HL-60 (cell line): ENCODE measurements around the gene NINJ1.

ENCODE experiments used
- DNase-seq, 2 experiments: peaks; one replicate each; pipeline ENCODE4 v3.0.0-alpha.2; 2010 to 2020; ENCODE audit warnings: low read depth in 1 of 2, low spot score in 1 of 2
- H3K27ac ChIP-seq: fragments of 250-450 bp; sonication (Bioruptor Pico); replicated peaks from 2 replicates; pipeline ENCODE4 v1.5.1; 2020; ENCODE audit warnings: mild to moderate bottlenecking, moderate library complexity
- H3K27me3 ChIP-seq: fragments of 250-450 bp; sonication (Bioruptor Pico); 2 replicates; pipeline ENCODE4 v1.5.1; 2021; ENCODE audit warnings: mild to moderate bottlenecking, moderate library complexity; ENCODE audit not compliant: insufficient read depth, poor library complexity, severe bottlenecking
- H3K4me3 ChIP-seq: replicated peaks from 2 replicates; pipeline ENCODE4 v1.5.1; 2011; ENCODE audit warnings: mild to moderate bottlenecking, control low read depth, low read length; ENCODE audit not compliant: insufficient read depth
- CTCF ChIP-seq: IDR thresholded peaks from one replicate; pipeline ENCODE4 v1.5.1; 2011; ENCODE audit warnings: low read length, control low read depth, inconsistent platforms; ENCODE audit not compliant: insufficient read depth
- GABPA ChIP-seq: IDR thresholded peaks from 2 replicates; pipeline ENCODE4 v1.6.1; 2012; ENCODE audit warnings: low read depth
- POLR2AphosphoS5 ChIP-seq: IDR thresholded peaks from 2 replicates; pipeline ENCODE4 v1.6.1; 2012; ENCODE audit warnings: low read depth
- SPI1 ChIP-seq: IDR thresholded peaks from 2 replicates; pipeline ENCODE4 v1.6.1; 2012; ENCODE audit warnings: low read depth, mild to moderate bottlenecking, borderline replicate concordance
- TF ChIP-seq, protein P1 (sequence below): IDR thresholded peaks from 2 replicates; pipeline ENCODE4 v1.6.1; 2012; ENCODE audit warnings: low read depth; ENCODE audit not compliant: insufficient replicate concordance

Gene NINJ1

GRCh38 chr9:93169444-93169843 is 35.4 kb upstream of the NINJ1 start:
- no peak for DNase-seq
- Histone ChIP-seq H3K27ac (no peak overlapping the region), H3K27me3 (no peaks in the 10 kb centered on the region), H3K4me3 (no peak overlapping the region)
- TF ChIP-seq POLR2AphosphoS5 (no peak), SPI1 (no peak), GABPA (no peak), CTCF (no peak)
- TF ChIP-seq, protein P1, sequence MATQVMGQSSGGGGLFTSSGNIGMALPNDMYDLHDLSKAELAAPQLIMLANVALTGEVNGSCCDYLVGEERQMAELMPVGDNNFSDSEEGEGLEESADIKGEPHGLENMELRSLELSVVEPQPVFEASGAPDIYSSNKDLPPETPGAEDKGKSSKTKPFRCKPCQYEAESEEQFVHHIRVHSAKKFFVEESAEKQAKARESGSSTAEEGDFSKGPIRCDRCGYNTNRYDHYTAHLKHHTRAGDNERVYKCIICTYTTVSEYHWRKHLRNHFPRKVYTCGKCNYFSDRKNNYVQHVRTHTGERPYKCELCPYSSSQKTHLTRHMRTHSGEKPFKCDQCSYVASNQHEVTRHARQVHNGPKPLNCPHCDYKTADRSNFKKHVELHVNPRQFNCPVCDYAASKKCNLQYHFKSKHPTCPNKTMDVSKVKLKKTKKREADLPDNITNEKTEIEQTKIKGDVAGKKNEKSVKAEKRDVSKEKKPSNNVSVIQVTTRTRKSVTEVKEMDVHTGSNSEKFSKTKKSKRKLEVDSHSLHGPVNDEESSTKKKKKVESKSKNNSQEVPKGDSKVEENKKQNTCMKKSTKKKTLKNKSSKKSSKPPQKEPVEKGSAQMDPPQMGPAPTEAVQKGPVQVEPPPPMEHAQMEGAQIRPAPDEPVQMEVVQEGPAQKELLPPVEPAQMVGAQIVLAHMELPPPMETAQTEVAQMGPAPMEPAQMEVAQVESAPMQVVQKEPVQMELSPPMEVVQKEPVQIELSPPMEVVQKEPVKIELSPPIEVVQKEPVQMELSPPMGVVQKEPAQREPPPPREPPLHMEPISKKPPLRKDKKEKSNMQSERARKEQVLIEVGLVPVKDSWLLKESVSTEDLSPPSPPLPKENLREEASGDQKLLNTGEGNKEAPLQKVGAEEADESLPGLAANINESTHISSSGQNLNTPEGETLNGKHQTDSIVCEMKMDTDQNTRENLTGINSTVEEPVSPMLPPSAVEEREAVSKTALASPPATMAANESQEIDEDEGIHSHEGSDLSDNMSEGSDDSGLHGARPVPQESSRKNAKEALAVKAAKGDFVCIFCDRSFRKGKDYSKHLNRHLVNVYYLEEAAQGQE, result no peak

DNA sequence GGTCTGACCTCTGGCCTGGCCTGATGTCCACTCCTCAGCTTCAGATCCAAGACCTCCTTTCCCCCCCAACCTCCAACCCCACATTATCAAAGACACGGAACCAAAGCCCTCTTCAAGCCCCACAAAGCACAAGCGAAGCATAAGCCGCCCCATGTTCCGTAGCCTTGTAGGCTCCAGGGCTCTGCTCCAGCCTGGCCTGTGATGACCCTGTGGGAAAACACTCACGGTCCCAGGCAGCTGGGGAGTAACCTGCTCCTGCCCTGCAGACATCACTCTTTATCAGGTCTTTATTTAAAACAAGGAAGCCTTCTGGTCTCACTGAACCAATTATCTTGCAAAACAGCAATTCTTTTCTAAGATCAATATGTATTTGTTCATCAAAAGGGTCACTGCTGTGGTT is 34.5 kb upstream of the NINJ1 start:
- DNase-seq, result no peak
- H3K4me3 ChIP-seq, result no peak overlapping the region
- TF ChIP-seq SPI1, result no peak
- TF ChIP-seq, protein P1, result no peak
- no peak for TF ChIP-seq POLR2AphosphoS5
- no peak for TF ChIP-seq CTCF
- TF ChIP-seq GABPA, result no peak
- no peaks in the 10 kb centered on the region for H3K27me3 ChIP-seq
- no peak overlapping the region for H3K27ac ChIP-seq

GRCh38 chr9:93167838-93168237 is 33.8 kb upstream of the NINJ1 start:
- no peak for DNase-seq
- TF ChIP-seq CTCF, result no peak
- TF ChIP-seq SPI1, result no peak
- TF ChIP-seq GABPA, result no peak
- TF ChIP-seq, protein P1, result no peak
- TF ChIP-seq POLR2AphosphoS5, result no peak
- Histone ChIP-seq H3K27me3 (no peaks in the 10 kb centered on the region), H3K27ac (no peak overlapping the region), H3K4me3 (no peak overlapping the region)
